Measurements from ENCODE around the gene CCDC13.

DNA sequence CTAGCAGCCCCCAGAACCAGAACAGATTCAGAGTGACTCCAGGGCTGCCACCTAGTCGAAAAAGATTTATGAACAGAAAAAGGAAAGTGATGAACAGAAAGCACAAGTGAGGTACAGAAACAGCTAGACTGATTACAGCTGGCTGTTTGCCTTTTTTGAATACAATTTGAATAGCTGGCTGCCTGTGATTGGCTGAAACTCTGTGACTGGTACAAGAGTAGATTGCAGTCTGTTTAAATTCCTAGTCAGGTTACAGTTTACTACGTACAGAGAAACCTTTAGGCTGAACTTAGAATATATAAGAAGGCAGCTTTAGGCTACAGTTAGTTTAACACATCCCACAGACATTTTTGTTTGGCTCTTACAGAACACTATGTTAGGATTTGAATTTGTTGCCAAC is 10.0 kb downstream of the CCDC13 start:
- no peak for TF ChIP-seq TAF1 (IDR thresholded peaks at IDR 0.05; ENCODE audit: low read depth)
- TF ChIP-seq, protein P1, sequence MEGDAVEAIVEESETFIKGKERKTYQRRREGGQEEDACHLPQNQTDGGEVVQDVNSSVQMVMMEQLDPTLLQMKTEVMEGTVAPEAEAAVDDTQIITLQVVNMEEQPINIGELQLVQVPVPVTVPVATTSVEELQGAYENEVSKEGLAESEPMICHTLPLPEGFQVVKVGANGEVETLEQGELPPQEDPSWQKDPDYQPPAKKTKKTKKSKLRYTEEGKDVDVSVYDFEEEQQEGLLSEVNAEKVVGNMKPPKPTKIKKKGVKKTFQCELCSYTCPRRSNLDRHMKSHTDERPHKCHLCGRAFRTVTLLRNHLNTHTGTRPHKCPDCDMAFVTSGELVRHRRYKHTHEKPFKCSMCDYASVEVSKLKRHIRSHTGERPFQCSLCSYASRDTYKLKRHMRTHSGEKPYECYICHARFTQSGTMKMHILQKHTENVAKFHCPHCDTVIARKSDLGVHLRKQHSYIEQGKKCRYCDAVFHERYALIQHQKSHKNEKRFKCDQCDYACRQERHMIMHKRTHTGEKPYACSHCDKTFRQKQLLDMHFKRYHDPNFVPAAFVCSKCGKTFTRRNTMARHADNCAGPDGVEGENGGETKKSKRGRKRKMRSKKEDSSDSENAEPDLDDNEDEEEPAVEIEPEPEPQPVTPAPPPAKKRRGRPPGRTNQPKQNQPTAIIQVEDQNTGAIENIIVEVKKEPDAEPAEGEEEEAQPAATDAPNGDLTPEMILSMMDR (IDR thresholded peaks at IDR 0.05; ENCODE audit: poor library complexity, severe bottlenecking): no peak
- TF ChIP-seq EZH2 (IDR thresholded peaks at IDR 0.05; ENCODE audit: borderline replicate concordance, insufficient read depth, low read length, poor library complexity, severe bottlenecking): no peak
- no peak for TF ChIP-seq EP300 (conservative IDR thresholded peaks at IDR 0.05; ENCODE audit: poor library complexity, severe bottlenecking)
- TF ChIP-seq RAD21 (conservative IDR thresholded peaks at IDR 0.05): no peak

Data from neural cell (in vitro differentiated cells).